Effector memory CD4-positive, alpha-beta T cell (primary cell): ENCODE data around the gene H6PD.

Experiments used
- DNase-seq, 3 donors: peaks; one replicate each; pipeline ENCODE4 v3.0.0-alpha.2; 2020
- H3K27ac ChIP-seq: 2 replicates; pipeline ENCODE4 v1.7.0; 2013; ENCODE audit warnings: mild to moderate bottlenecking, low read length, moderate library complexity; ENCODE audit not compliant: insufficient read depth, poor library complexity, severe bottlenecking
- H3K27me3 ChIP-seq: replicated peaks from 2 replicates; pipeline ENCODE4 v1.7.0; 2013; ENCODE audit warnings: mild to moderate bottlenecking, low read length; ENCODE audit not compliant: insufficient read depth, control insufficient read depth, poor library complexity, severe bottlenecking
- H3K36me3 ChIP-seq: 2 replicates; pipeline ENCODE4 v1.7.0; 2013; ENCODE audit warnings: mild to moderate bottlenecking, low read length, moderate library complexity; ENCODE audit not compliant: control insufficient read depth, insufficient read depth
- H3K4me1 ChIP-seq: 2 replicates; pipeline ENCODE4 v1.7.0; 2013; ENCODE audit warnings: low read length, mild to moderate bottlenecking; ENCODE audit not compliant: control insufficient read depth, insufficient read depth, poor library complexity, severe bottlenecking
- H3K4me3 ChIP-seq: 2 replicates; pipeline ENCODE4 v1.7.0; 2013; ENCODE audit warnings: low read length, low read depth, mild to moderate bottlenecking; ENCODE audit not compliant: insufficient read depth, poor library complexity, severe bottlenecking
- H3K9me3 ChIP-seq: 2 replicates; pipeline ENCODE4 v1.7.0; 2013; ENCODE audit warnings: mild to moderate bottlenecking, low read length, moderate library complexity; ENCODE audit not compliant: control insufficient read depth

H6PD gene

GRCh38 chr1:9196129-9197040 lies 38.2 kb upstream of the H6PD start:
- Histone ChIP-seq H3K27ac (no peak overlapping the region), H3K36me3 (no peaks in the 10 kb centered on the region), H3K27me3 (peaks cover 14% of the 10 kb centered on the region), H3K4me1 (peaks cover 2% of the 10 kb centered on the region), H3K9me3 (no peaks in the 10 kb centered on the region), H3K4me3 (no peak overlapping the region)
- peak in 2 of 3 donors; percentile 11 to 33 for DNase-seq

- no peaks in the 10 kb centered on the region for H3K9me3 ChIP-seq
- peaks cover 17% of the 10 kb centered on the region for H3K27me3 ChIP-seq
- peaks cover 10% of the 10 kb centered on the region for H3K4me1 ChIP-seq
- no peaks in the 10 kb centered on the region for H3K36me3 ChIP-seq
- no peak for DNase-seq
- H3K4me3 ChIP-seq = no peak overlapping the region
- H3K27ac ChIP-seq = no peak overlapping the region
Measured at GRCh38 chr1:9197186-9198099, 37.1 kb upstream of the H6PD start.

GRCh38 chr1:9198538-9199361 lies 35.8 kb upstream of the H6PD start:
- no peak for DNase-seq
- Histone ChIP-seq H3K9me3 (no peaks in the 10 kb centered on the region), H3K27ac (no peak overlapping the region), H3K36me3 (no peaks in the 10 kb centered on the region), H3K4me1 (peaks cover 20% of the 10 kb centered on the region), H3K27me3 (peaks cover 23% of the 10 kb centered on the region), H3K4me3 (no peak overlapping the region)

GRCh38 chr1:9200441-9200840 lies 34.1 kb upstream of the H6PD start:
- Histone ChIP-seq H3K27ac (no peak overlapping the region), H3K36me3 (no peaks in the 10 kb centered on the region), H3K4me1 (peaks cover 20% of the 10 kb centered on the region), H3K27me3 (peaks cover 34% of the 10 kb centered on the region), H3K4me3 (no peak overlapping the region), H3K9me3 (no peaks in the 10 kb centered on the region)
- DNase-seq = no peak

- DNase-seq = no peak
- H3K4me3 ChIP-seq = peak overlapping the region; percentile 36
- H3K4me1 ChIP-seq = peaks cover 20% of the 10 kb centered on the region
- no peaks in the 10 kb centered on the region for H3K9me3 ChIP-seq
- H3K36me3 ChIP-seq = no peaks in the 10 kb centered on the region
- peaks cover 34% of the 10 kb centered on the region for H3K27me3 ChIP-seq
- H3K27ac ChIP-seq = no peak overlapping the region
Measured at GRCh38 chr1:9201401-9202239, 33.0 kb upstream of the H6PD start.

- H3K4me3 ChIP-seq = peak overlapping the region; percentile 36
Measured at GRCh38 chr1:9202240-9202870, 32.2 kb upstream of the H6PD start.

GRCh38 chr1:9203511-9203982 lies 31.0 kb upstream of the H6PD start:
- DNase-seq = no peak
- H3K27me3 ChIP-seq = peaks cover 34% of the 10 kb centered on the region
- H3K27ac ChIP-seq = no peak overlapping the region
- peaks cover 20% of the 10 kb centered on the region for H3K4me1 ChIP-seq
- no peaks in the 10 kb centered on the region for H3K36me3 ChIP-seq
- H3K9me3 ChIP-seq = no peaks in the 10 kb centered on the region
- H3K4me3 ChIP-seq = no peak overlapping the region

More at GRCh38 chr1:9202240-9202870, 32.2 kb upstream of the H6PD start:
- Histone ChIP-seq H3K9me3 (no peaks in the 10 kb centered on the region), H3K36me3 (no peaks in the 10 kb centered on the region), H3K27ac (no peak overlapping the region), H3K4me1 (peaks cover 20% of the 10 kb centered on the region), H3K27me3 (peaks cover 34% of the 10 kb centered on the region)
- no peak for DNase-seq

GRCh38 chr1:9204156-9204720 lies 30.3 kb upstream of the H6PD start:
- peaks cover 34% of the 10 kb centered on the region for H3K27me3 ChIP-seq

More at GRCh38 chr1:9204156-9204720, 30.3 kb upstream of the H6PD start:
- Histone ChIP-seq H3K36me3 (no peaks in the 10 kb centered on the region), H3K27ac (no peak overlapping the region), H3K4me3 (no peak overlapping the region), H3K9me3 (no peaks in the 10 kb centered on the region), H3K4me1 (peaks cover 20% of the 10 kb centered on the region)
- DNase-seq = no peak
